8988T (cell line): Measurements from ENCODE around the gene NUP93.
A peak's percentile ranks its signal among the peaks of the same experiment; 100 is the strongest.

ENCODE experiments used
- DNase-seq: peaks from one replicate; pipeline ENCODE4 v3.0.0; 2011

The NUP93 gene

DNA sequence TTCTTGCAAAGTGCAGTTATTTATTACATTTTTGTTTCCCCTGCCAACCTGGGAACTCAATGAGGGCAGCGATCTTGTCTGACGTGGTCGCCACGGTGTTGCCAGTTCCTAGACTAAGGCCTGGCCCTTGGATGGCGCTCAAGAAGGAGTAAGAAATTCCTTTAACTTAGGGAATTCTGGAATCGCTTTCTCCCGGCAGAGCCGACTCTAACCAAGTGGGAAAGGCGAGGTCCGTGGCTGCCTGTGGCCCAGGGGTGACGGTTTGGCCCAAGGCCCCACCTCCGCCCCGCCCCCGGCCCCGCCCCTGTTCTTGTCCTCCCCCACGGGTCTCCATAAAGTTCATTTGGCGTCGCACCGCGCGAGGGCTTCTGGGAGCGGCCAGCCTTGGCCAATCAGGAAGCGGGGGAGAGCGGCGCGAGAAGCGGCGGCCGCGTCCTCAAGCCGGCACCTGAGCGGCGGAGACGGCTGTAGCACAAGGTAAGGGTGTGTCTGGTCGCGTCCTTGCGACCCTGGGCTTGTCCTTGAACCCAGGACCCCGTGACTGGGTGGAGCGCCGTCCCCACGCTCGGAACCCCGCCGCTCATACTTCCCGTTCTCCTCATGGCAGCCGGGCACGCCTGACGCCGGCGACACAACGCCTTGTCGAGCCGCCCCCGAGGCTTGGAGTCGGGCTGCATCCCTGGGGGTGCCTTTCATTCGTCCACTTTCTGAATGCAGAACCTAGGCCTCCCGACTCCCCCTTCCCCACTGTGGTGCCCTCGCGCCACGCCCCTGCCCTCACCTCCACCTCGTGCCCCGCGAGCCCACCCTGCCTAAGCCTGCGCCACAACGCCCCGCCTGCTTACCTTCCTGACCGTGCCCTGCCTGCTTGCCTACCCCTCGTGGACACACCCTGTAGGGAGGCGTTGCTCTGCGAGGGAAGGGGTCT lies at the start of gene NUP93:
NUP93 (plus strand) TSS at position 395 of the 928 bp plus-strand sequence. CDS start 18,119 bp downstream, outside the sequence.
- DNase-seq = peak; percentile 87

DNA sequence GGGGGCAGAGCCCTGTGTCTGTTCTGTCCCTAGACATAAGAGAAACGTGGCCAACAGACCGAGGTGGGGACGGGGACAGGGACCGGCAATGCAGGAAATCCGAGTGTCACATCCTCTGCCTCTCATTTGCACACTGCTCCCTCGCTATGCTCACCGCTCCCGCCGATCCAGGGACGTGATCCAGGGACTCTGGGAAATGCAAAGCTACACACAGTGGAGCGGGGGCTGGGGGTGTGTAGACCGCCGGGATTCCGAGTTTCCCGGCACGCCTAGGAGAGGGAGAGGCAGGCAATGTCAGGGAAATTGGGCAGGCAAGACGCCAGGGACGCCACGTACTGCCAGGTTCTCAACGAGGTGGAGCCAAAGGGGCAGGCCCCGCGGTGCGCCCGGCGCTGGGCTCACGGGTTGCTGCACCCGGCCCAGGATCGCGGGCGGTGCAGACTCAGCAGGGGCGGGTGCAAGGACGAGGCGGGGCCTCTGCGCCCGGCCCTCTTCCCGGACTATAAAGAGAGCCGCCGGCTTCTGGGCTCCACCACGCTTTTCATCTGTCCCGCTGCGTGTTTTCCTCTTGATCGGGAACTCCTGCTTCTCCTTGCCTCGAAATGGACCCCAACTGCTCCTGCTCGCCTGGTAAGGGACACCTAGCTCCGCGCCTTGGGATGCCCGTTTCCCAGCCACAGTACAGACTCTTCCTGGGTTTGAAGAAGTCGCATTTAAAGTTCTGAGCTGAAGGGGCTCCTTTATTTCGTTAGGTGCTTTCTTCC lies 47.8 kb upstream of the NUP93 start, which contains the start of gene MT1X:
MT1X (plus strand) TSS at position 532 of the 764 bp plus-strand sequence; CDS start at position 603, 71 bp downstream.
- peak; percentile 92 for DNase-seq

DNA sequence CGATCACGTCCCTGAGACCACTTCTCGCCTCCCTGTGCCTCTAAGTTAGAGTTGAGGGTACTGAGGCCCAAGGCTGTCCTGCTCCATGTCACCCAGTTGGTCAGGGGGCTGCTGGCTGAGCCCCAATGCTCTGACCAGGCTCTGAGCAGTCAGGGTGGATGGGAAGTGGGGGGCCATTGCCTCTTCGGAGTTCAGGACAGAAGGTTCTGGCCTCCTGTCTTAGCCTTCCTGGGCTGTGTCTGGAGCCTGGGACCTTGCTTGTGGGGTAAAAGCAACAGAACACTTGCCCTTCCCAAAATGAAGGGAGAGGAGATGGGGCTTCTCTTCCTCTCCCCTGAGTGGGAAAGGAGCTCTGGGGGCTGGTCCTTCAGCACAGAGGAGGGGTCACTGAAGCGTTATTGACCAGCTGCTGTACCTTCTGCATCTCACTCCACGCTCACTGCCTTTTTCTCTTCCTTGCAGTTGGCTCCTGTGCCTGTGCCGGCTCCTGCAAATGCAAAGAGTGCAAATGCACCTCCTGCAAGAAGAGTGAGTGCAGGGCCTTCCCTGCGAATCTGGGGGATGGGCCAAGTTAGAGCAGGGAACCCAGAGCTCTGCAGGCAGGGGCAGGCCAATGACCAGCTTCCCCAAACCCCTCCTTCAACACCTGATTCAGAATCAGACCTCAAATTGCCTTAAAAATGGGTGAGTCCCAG lies 47.1 kb upstream of the NUP93 start:
- no peak for DNase-seq

DNA sequence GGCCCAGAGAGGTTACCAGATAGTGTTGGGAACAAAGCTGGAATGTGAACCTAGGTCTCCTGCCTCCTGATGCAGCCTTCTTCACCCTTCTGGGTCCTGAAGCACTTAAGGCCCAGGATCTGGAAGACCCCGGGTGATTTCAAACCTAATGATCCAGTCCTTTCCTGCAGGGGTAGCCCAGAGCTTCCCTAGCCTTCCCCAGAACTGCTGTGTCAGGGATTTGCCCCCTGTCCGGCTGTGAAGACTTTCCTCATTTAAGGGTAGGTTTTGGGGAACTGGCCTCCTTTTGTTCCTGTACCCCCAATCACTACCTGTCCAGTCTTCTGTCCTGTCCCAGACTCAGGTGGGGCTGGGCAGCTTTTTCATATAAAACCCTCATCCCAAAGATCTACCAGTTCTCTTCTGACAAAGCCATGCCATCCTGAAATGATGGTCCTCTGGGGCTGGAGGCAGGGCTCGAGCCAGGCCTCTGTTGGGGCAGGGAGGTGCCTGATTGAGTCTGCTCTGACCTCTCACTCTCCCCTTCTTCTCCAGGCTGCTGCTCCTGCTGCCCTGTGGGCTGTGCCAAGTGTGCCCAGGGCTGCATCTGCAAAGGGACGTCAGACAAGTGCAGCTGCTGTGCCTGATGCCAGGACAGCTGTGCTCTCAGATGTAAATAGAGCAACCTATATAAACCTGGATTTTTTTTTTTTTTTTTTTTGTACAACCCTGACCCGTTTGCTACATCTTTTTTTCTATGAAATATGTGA lies 46.3 kb upstream of the NUP93 start:
- DNase-seq = no peak

DNA sequence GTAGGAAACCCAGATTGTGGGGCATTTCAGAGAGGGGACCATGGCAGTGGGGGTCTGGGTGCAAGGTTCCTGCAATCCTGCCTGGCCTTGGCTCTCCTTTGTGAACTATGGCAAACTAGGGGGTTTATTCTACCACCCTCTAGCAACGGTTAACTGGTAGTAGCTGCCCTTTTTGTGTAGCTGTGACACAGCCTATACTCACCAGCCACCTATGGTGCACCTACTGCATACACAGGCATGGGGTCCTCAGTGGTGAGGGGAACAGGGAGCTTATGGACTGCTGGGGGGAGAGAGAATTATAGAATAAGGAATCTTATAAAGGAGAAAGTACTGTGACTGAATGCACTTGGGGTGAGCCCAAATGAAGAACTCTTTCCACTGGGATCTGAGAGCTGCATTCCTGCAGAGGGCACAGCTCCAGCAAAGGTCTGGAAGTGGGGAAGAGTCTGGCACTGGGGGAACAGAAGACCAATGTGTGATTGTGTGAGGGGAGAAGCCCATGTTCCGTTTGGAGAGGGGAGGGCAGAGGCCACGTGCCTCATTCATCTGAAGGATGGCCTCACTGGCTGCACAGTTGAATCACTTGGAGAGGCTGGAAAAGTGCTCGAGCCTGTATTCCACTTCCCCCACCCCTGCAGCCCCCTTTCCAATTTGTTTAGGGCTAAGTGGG lies 45.5 kb upstream of the NUP93 start:
- no peak for DNase-seq

DNA sequence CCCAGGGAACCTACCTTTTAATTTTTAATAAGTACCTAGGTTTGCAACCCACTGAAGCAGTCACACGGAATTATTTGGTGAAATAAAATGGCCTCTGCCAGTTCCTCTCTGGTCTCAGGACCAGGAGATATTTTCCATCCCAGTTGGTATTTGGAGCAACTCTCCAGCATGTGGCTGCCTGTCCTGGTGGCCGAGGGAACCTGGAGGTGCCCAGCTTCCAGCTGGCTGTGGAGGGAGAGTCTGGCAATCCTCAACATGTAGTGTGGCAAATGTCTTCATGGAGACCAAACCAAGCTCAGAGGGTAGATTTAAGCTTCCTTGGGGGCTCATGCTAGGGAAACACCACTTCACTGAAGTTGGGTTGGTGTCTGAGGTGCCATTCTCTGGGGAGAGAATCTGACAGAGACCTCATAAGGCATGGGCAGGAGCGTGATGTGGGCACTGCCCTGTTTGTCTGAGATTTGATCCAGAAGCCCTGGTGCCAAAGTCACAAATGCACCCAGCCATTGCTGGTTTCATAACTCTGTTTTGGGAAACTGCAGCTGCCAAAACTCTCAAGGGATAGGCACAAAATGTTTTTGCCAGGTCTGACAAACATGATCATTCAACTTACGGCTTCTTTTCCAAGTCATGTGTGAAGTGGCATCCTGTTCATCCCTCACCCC lies 44.9 kb upstream of the NUP93 start:
- DNase-seq = no peak

DNA sequence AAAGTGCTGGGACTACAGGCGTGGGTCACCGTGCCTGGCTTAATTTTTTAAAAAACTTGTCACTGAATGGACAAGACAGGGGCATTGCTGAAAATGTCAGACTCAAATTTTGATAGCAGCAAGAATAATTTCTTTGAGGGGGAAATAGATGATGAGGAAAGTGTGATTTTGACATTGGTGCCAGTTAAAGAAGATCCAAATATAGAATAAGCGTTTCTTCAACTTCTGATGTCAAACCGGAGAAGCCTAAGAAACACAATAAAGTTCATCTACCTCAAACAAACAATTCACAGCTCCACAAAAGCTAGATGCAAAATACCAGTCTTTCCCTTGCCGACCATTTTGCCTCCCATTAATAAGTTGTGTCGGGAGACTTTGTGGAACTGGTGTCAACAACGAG lies 43.2 kb upstream of the NUP93 start:
- no peak for DNase-seq

DNA sequence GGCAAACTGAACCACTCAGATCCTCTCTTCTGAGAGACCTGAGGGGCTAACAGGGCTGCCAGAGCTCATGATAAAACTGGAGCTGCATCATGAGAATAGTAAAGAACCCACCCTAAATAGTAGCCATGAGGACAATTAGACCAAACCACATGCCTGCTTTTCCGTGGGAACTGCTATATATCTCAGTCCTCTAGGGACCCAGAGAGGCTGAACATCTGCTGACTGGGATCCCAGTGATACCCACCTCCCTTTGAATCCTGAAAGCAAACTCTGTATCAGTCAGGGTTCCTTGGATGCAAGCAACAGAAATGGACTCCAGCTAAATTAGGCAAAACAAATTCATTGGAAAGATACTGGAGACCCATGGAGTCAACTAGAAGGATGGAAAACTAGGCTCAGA lies 41.2 kb upstream of the NUP93 start:
- no peak for DNase-seq

DNA sequence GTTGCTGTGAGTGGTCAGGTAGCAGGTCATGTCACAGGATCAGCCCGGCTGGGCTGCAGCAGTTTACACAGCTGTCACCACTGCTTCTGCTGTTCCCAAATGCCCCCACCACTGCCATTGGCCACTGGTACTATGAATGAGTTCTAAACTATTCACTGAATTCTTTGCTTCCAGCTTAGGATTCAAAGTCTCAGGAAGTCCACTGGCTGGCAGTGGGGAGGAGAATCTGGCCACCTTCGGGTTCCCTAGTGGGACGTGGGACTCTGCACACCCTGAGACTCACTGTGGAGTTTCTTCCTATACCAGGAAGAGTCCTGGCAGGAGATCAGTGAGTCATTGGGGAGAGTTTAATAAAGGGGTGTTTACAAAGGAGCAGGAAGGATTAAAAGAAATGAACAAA lies 40.8 kb upstream of the NUP93 start:
- DNase-seq = no peak

DNA sequence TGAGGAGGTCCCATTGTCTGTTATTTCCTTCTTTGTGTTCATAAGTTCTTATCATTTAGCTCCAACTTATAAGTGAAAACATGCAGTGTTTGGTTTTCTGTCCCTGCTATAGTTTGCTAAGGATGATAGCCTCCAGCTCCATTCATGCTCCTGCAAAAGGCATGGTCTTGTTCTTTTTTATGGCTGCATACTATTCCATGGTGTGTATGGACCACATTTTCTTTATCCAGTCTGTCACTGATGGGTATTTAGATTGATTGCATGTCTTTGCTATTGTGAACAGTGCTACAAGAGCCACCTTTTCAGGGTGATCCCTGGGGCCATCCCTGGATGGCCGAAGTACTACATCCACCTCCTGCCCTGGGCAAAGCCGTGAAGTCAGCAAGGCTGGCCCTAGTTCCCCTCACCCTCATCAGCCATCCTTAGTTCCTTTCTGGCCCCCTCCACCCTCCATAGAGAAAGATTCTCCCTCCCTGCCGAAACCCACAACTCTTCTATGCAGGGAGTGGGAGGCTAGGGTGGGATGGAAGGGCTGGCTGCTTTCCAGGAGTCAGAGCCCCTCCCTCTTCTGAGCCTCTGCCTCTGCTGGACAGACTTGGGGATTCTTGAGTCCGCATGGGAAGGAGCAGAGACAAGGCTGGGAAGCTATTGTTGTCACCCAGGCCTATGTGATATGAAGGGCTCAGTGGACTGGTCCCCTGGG lies 39.4 kb upstream of the NUP93 start:
- DNase-seq = no peak

DNA sequence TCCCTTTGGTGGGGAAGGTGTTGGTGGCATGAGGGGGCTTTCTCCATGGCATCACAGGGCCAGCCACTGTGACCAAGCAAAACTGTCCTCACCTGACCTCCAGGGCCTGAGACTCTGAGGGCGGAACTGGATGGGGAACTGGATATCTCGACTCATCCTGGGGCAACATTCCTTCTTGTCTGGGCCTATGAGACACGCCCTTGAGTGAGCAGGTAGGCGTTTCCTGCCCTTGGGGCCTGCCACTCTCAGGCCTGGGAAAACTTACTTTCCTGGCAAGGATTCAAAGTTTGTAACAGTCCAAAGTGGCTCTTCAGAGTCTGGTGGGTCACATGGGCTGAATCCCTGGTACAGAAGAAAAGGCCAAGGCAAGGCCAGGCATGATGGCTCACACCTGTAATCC lies 38.0 kb upstream of the NUP93 start:
- peak; percentile 44 for DNase-seq

DNA sequence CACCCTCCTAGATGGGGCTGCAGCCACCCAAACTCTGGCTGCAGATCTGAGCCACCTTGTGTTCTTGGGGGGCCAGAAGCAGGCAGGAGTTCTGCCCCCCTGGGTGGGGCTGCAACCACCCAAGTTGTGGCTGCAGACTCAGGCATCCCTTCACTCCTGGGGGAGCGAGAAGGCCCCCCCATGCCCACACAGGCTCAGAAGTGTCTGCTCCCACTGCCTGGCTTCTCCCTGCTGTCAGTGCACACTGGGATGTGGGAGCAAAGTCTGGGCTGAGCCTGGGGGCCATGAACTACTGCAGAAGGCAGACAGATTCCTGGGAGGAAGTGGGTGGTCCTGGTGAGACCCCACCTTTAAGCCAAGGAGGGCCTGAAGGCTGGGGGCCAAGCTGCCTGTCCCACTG lies 34.7 kb upstream of the NUP93 start:
- no peak for DNase-seq

DNA sequence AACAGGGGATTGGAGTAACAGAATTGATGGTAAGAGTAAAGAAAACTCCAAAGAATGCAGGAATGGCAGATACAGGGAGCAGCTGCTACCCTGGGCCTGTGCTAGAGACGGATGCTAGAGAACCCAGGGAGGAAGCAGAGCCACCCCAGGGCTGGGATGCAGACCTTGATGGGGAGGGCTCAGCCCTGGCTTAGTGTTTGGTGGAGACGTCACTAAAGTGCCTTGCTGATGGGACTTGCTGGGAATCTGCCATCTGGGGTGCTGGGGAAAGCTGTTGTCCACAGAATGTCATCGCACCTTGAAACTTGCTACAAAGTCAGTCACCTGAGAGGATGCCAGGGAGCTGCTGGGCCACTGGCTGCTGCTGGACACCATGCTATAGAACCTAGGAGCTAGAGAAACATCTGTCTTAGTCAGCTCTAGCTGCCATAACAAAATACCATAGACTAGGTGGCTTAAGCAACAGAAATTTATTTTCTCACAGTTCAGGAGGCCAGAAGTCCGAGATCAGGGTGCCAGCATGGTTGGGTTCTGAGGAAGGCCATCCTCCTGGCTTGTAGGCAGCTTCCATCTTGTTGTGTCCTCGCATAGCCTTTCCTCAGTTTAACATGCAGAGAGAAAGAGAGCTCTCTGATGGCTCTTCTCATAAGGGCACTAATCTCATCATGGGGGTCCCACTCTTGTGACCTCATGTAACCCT lies 32.3 kb upstream of the NUP93 start:
- no peak for DNase-seq

DNA sequence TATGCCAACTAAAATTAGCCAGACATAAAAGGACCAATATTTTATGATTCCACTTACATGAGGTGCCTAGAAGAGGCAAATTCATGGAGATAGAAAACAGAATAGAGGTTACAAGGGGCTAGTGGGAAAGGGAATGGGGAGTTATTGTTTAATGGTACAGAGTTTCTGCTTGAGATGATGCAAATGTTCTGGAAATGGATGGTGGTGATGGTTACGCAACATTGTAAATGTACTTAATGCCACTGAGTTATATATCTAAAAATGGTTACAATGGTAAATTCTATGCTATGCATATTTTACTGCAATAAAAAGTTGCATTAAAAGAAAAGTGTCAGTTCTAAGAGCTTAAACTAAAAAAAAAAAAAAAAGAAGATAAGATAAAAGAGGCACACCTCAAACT lies 29.7 kb upstream of the NUP93 start:
- DNase-seq = no peak

DNA sequence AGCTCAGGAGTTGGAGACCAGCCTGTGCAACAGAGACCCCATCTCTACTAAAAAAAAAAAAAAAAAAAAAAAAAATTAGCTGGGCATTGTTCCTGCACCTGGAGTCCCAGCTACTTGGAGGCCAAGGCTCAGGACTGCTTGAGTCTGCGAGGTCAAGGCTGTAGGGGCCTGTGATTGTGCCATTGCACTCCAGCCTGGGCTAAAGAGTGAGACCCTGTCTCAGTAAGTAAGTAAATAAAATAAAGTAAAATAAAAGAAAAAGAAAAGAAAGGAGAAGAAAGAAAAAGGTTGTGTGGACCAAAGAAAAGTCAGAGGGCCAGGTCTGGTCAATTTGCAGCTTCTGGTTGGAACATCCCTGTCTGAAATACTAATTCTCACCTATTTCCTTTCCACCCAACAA lies 29.3 kb upstream of the NUP93 start:
- DNase-seq = no peak

DNA sequence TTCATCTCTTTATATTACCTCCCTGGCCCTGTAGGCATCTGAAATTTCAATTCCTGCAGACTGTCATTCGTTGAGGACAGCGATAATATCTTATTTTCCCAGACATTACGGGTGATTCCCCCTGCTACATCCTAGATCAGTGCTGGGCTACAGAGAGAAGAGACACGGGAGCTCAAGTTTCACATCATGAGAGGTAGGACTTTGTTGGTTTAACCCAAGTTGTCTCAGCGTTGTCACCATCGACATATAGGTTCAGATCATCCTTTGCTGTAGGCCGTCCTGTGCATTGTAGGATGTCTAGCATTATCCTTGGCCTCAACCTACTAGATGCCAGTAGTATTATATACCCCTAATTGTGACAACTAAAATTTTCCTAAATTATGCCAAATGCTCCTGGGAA lies 28.4 kb upstream of the NUP93 start:
- no peak for DNase-seq

DNA sequence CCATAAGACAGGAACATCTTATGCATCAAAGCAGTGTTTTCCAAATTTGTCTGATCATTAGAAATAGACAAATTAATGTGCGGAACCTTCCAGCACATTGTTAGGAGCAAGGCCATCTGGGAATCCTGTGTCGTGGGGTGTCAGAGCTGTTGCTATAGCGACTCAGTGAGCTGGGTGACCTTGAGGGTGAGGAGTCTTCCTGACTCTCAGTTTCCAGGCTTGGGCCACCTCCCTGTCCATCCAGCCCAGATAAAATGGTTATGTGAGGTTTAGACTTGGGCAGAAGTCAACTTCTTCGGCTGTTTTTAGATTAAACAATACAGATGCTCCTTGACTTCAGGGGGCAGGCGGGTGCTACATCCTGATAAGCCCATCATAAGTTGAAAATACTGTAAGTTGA lies 27.1 kb upstream of the NUP93 start:
- no peak for DNase-seq

DNA sequence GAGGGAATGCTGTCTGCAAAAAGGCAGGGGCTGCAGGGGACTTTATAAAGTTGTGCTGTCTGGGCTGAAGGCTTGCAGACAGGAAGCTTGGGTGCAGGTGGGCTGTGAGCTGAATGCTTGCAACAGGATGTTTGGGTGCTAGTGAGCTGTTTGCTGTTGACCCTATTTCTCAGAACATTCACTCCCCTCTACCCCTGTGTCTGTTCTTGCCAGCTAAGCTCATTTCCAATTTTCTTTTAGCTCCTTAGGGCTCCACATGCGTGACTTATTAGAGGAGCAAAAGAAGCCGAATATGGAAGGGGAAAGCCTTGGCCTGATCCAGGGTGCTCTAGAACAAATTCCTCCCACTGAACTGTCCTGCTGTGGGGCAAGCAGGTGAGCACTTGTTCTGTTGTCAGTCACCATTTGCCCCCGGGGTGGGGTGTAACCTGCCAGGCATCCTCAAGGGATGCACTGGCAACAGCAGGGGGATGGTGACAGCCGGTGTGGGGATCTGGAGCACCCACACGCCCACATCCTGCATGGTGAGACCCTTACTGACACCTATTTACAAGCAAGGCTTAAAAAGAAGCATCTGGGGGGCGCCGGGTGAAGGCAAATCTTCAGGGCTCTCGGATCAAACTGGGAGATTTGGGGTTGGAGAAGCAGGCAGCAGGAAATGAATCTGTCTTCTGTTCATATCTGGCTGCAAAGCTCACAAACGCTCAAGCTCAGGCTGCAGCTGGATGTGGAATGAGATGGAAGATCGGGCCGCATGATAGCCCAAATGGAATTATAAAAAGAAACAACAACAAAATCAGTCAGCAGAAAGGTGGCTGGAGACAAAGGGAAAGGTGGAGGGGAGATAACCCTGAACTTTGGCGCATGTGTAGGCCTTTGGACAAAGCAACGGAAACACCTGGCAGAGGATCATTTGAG lies 21.1 kb upstream of the NUP93 start:
- DNase-seq = no peak

DNA sequence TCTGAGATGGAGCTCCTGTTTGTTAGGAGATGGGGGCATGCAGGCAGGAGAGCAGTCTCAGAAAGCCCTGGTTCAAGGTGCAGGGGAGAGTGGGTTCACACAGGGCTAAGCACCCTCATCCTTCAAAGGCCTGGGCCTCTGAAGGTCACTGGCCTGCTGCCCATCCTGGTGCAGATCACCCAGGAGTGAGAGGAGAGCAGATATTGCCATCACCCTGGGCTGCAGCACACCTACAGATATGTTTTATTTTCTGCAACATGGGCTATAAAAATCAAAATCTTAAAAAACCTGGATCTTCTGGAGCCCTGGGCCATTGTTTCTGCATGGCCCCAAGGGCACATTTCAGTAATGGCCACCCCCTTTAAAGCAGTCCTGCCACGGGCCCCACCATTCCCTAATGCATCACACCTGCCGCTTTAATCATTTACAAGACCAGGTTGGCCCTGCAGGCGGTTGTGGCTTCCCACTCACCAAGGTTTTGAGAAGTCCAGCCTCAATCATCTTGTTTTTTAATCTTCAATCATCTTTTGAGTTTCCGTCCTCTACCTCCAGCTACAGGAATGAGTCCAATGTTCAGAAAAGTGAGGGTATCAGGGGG lies 20.4 kb upstream of the NUP93 start:
- DNase-seq = no peak
